Cardiac fibroblast (primary cell): ENCODE results near the gene RPN2.
"Not testable (repeated sequence)": the region's sequence is repeated elsewhere in the genome, so short reads cannot be mapped to it uniquely, and the experiment has no call there.

Experiments
- DNase-seq, 2 donors: peaks; one replicate each; pipeline versions ENCODE4 v3.0.0 to v3.0.0-alpha.2; 2010; ENCODE audit warnings: low read depth in 2 of 2
- H3K4me3 ChIP-seq, 2 donors: replicated peaks in 1 of 2; 1 replicate in 1 of 2; 2 replicates in 1 of 2; pipeline ENCODE4 v1.5.1; 2011; ENCODE audit warnings: low read depth in 2 of 2, low read length in 2 of 2, mild to moderate bottlenecking in 2 of 2, moderate library complexity in 1 of 2
- CTCF ChIP-seq: IDR thresholded peaks from one replicate; pipeline ENCODE4 v1.5.1; 2011; ENCODE audit warnings: low read depth, mild to moderate bottlenecking, low read length, inconsistent platforms

RPN2 gene

GRCh38 chr20:37147250-37147649 lies 31.9 kb upstream of the RPN2 start:
- no peak overlapping the region for H3K4me3 ChIP-seq
- DNase-seq, result no peak
- TF ChIP-seq CTCF, result no peak

GRCh38 chr20:37150864-37151263 lies 28.3 kb upstream of the RPN2 start:
- not testable (repeated sequence) for DNase-seq, H3K4me3 ChIP-seq

GRCh38 chr20:37151529-37151928 lies 27.6 kb upstream of the RPN2 start:
- no peak for TF ChIP-seq CTCF
- no peak for DNase-seq
- no peak overlapping the region for H3K4me3 ChIP-seq

GRCh38 chr20:37152284-37152683 lies 26.8 kb upstream of the RPN2 start:
- DNase-seq, result no peak
- no peak for TF ChIP-seq CTCF
- H3K4me3 ChIP-seq, result no peak overlapping the region

- H3K4me3 ChIP-seq, result no peak overlapping the region
These were observed 24.3 kb upstream of the RPN2 start for GRCh38 chr20:37154684-37155298.

GRCh38 chr20:37155987-37156386 lies 23.1 kb upstream of the RPN2 start:
- TF ChIP-seq CTCF, result no peak
- DNase-seq, result no peak
- no peak overlapping the region for H3K4me3 ChIP-seq

More at GRCh38 chr20:37154684-37155298, 24.3 kb upstream of the RPN2 start:
- DNase-seq, result no peak
- no peak for TF ChIP-seq CTCF

- TF ChIP-seq CTCF, result no peak
- no peak for DNase-seq
- no peak overlapping the region for H3K4me3 ChIP-seq
These were observed 20.9 kb upstream of the RPN2 start for GRCh38 chr20:37158248-37158647.
